PC-9 (cell line): ENCODE results near the gene CRTC2.
"Not testable (repeated sequence)": the region's sequence is repeated elsewhere in the genome, so short reads cannot be mapped to it uniquely, and the experiment has no call there.

Experiments
- EZH2 ChIP-seq: fragments of 200-600 bp; sonication (generic); IDR thresholded peaks from 2 replicates; pipeline ENCODE4 v1.8.0; 2017; ENCODE audit warnings: antibody characterized with exemption, low read depth
- TF ChIP-seq, protein P1 (sequence below): fragments of 200-600 bp; sonication (generic); conservative IDR thresholded peaks from 2 replicates; pipeline ENCODE4 v1.6.1; 2017; ENCODE audit warnings: mixed run types, antibody characterized with exemption, mild to moderate bottlenecking, moderate library complexity

- TF ChIP-seq, protein P1, sequence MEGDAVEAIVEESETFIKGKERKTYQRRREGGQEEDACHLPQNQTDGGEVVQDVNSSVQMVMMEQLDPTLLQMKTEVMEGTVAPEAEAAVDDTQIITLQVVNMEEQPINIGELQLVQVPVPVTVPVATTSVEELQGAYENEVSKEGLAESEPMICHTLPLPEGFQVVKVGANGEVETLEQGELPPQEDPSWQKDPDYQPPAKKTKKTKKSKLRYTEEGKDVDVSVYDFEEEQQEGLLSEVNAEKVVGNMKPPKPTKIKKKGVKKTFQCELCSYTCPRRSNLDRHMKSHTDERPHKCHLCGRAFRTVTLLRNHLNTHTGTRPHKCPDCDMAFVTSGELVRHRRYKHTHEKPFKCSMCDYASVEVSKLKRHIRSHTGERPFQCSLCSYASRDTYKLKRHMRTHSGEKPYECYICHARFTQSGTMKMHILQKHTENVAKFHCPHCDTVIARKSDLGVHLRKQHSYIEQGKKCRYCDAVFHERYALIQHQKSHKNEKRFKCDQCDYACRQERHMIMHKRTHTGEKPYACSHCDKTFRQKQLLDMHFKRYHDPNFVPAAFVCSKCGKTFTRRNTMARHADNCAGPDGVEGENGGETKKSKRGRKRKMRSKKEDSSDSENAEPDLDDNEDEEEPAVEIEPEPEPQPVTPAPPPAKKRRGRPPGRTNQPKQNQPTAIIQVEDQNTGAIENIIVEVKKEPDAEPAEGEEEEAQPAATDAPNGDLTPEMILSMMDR, result not testable (repeated sequence)
- TF ChIP-seq EZH2, result not testable (repeated sequence)
Measured at GRCh38 chr1:153910560-153910959, 47.9 kb downstream of the CRTC2 start.
